ENCODE measurements around the gene GABRG3. TPM values are rescaled to one million over a fixed set of nuclear protein-coding genes. Genes with fewer than 3 reads are reported as not detected.

GABRG3 gene
- polyA plus RNA-seq, 1 donor (not counting 4 experiments of a cell fraction or from before 2014, with no cell fraction given): not detected

GRCh38 chr15:27238707-27239423 lies 267.9 kb downstream of the GABRG3 start:
- Histone ChIP-seq H3K36me3 (ENCODE audit: control insufficient read depth in 2 of 2, extremely low read depth in 1 of 2, insufficient read depth in 2 of 2, low read length in 2 of 2) (no peaks in the 10 kb centered on the region), H3K9me3 (ENCODE audit: control insufficient read depth, low read depth, low read length) (no peaks in the 10 kb centered on the region), H3K4me2 (ENCODE audit: control insufficient read depth, extremely low read depth, insufficient read depth, low read depth, low read length) (no peak overlapping the region), H3K27ac (ENCODE audit: control insufficient read depth, insufficient read depth, low read length) (no peak overlapping the region), H2AFZ (ENCODE audit: control insufficient read depth, low read length) (no peak overlapping the region), H3K9ac (ENCODE audit: control insufficient read depth, extremely low read depth, insufficient read depth, low read length) (no peak overlapping the region), H3K9me1 (ENCODE audit: control insufficient read depth, extremely low read depth, insufficient read depth, low read length) (no peaks in the 10 kb centered on the region), H3K4me3 (ENCODE audit: control insufficient read depth in 2 of 3, extremely low read depth in 1 of 3, insufficient read depth in 2 of 3, low read depth in 1 of 3, low read length in 3 of 3) (no peak overlapping the region), H3K79me2 (ENCODE audit: control insufficient read depth, insufficient read depth, low read length) (no peaks in the 10 kb centered on the region), H3K4me1 (ENCODE audit: control insufficient read depth, extremely low read depth, insufficient read depth, low read length) (no peaks in the 10 kb centered on the region), H4K20me1 (ENCODE audit: control insufficient read depth, extremely low read depth, insufficient read depth, low read length) (no peaks in the 10 kb centered on the region), H3K27me3 (ENCODE audit: control insufficient read depth, extremely low read depth, insufficient read depth, low read length) (no peaks in the 10 kb centered on the region)
- FAIRE-seq (no peak), DNase-seq (ENCODE audit: low read depth, low spot score) (no peak)
- dilution Hi-C loops (cut with MboI; ENCODE audit: extremely low pct_ligation_motif_present, low sequenced_read_pairs): no loop called here
- no peak for TF ChIP-seq EZH2 (IDR thresholded peaks at IDR 0.05; ENCODE audit: low read length)
- TF ChIP-seq, protein P1, sequence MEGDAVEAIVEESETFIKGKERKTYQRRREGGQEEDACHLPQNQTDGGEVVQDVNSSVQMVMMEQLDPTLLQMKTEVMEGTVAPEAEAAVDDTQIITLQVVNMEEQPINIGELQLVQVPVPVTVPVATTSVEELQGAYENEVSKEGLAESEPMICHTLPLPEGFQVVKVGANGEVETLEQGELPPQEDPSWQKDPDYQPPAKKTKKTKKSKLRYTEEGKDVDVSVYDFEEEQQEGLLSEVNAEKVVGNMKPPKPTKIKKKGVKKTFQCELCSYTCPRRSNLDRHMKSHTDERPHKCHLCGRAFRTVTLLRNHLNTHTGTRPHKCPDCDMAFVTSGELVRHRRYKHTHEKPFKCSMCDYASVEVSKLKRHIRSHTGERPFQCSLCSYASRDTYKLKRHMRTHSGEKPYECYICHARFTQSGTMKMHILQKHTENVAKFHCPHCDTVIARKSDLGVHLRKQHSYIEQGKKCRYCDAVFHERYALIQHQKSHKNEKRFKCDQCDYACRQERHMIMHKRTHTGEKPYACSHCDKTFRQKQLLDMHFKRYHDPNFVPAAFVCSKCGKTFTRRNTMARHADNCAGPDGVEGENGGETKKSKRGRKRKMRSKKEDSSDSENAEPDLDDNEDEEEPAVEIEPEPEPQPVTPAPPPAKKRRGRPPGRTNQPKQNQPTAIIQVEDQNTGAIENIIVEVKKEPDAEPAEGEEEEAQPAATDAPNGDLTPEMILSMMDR (optimal IDR thresholded peaks at IDR 0.05 in 1 of 3, IDR thresholded peaks at IDR 0.05 in 1 of 3, conservative IDR thresholded peaks at IDR 0.05 in 1 of 3; ENCODE audit: extremely low read depth in 1 of 3, insufficient read depth in 2 of 3, low read length in 3 of 3): no peak

- DNase-seq (ENCODE audit: low read depth, low spot score) (no peak), FAIRE-seq (no peak)
- TF ChIP-seq, protein P1 (optimal IDR thresholded peaks at IDR 0.05 in 1 of 3, IDR thresholded peaks at IDR 0.05 in 1 of 3, conservative IDR thresholded peaks at IDR 0.05 in 1 of 3; ENCODE audit: extremely low read depth in 1 of 3, insufficient read depth in 2 of 3, low read length in 3 of 3): no peak
- no peak for TF ChIP-seq EZH2 (IDR thresholded peaks at IDR 0.05; ENCODE audit: low read length)
- dilution Hi-C loops (cut with MboI; ENCODE audit: extremely low pct_ligation_motif_present, low sequenced_read_pairs): no loop called here
- H3K27ac ChIP-seq (ENCODE audit: control insufficient read depth, insufficient read depth, low read length): no peak overlapping the region
- H3K79me2 ChIP-seq (ENCODE audit: control insufficient read depth, insufficient read depth, low read length): no peaks in the 10 kb centered on the region
- no peak overlapping the region for H3K4me2 ChIP-seq (ENCODE audit: control insufficient read depth, extremely low read depth, insufficient read depth, low read depth, low read length)
- no peaks in the 10 kb centered on the region for H3K27me3 ChIP-seq (ENCODE audit: control insufficient read depth, extremely low read depth, insufficient read depth, low read length)
- no peaks in the 10 kb centered on the region for H3K9me3 ChIP-seq (ENCODE audit: control insufficient read depth, low read depth, low read length)
- no peak overlapping the region for H3K4me3 ChIP-seq (ENCODE audit: control insufficient read depth in 2 of 3, extremely low read depth in 1 of 3, insufficient read depth in 2 of 3, low read depth in 1 of 3, low read length in 3 of 3)
- no peaks in the 10 kb centered on the region for H3K4me1 ChIP-seq (ENCODE audit: control insufficient read depth, extremely low read depth, insufficient read depth, low read length)
- H3K9ac ChIP-seq (ENCODE audit: control insufficient read depth, extremely low read depth, insufficient read depth, low read length): no peak overlapping the region
- H4K20me1 ChIP-seq (ENCODE audit: control insufficient read depth, extremely low read depth, insufficient read depth, low read length): no peaks in the 10 kb centered on the region
- no peaks in the 10 kb centered on the region for H3K36me3 ChIP-seq (ENCODE audit: control insufficient read depth in 2 of 2, extremely low read depth in 1 of 2, insufficient read depth in 2 of 2, low read length in 2 of 2)
- H3K9me1 ChIP-seq (ENCODE audit: control insufficient read depth, extremely low read depth, insufficient read depth, low read length): no peaks in the 10 kb centered on the region
- H2AFZ ChIP-seq (ENCODE audit: control insufficient read depth, low read length): no peak overlapping the region
These were observed 271.0 kb downstream of the GABRG3 start for GRCh38 chr15:27241943-27242342.
